K562 (cell line): Measurements from ENCODE around the gene GP1BB. TPM values are rescaled to one million over a fixed set of nuclear protein-coding genes. Genes with fewer than 3 reads are reported as not detected.

ENCODE experiments used
- ARHGAP35 ChIP-seq: fragments of 450-650 bp; IDR thresholded peaks from 2 replicates; pipeline ENCODE4 v1.6.1; 2018; ENCODE audit not compliant: partially characterized antibody
- CHD2 ChIP-seq: IDR thresholded peaks from 2 replicates; pipeline ENCODE4 v1.6.1; 2011; ENCODE audit warnings: low read depth, low read length
- ETV6 ChIP-seq, 3 experiments: fragments of 150-350 bp in 1 of 3; sonication (generic) in 1 of 3; formaldehyde crosslinking in 1 of 3; IDR thresholded peaks; 2 replicates each; pipeline versions ENCODE4 v1.6.1 to v1.8.0; 2014 to 2022; ENCODE audit warnings: borderline replicate concordance in 2 of 3, low read depth in 2 of 3, antibody characterized with exemption in 1 of 3, low read length in 1 of 3, mild to moderate bottlenecking in 1 of 3, missing genetic modification reagents in 1 of 3
- JUN ChIP-seq, 2 experiments: sonication (generic) in 1 of 2; formaldehyde crosslinking in 1 of 2; IDR thresholded peaks; 2 replicates each; pipeline versions ENCODE4 v1.6.1 to v1.8.0; 2012 to 2022; ENCODE audit warnings: borderline replicate concordance in 2 of 2, mild to moderate bottlenecking in 2 of 2, improper control_type of control experiment in 1 of 2, low read depth in 1 of 2, low read length in 1 of 2, missing genetic modification reagents in 1 of 2
- RAD21 ChIP-seq, 2 experiments: fragments of 250-450 bp in 1 of 2; fragments of 450-650 bp in 1 of 2; sonication (Bioruptor Pico) in 1 of 2; formaldehyde crosslinking in 1 of 2; IDR thresholded peaks in 1 of 2; conservative IDR thresholded peaks in 1 of 2; 2 replicates each; pipeline versions ENCODE4 v1.4.0 to v1.8.0; 2020 to 2022; ENCODE audit warnings: mild to moderate bottlenecking in 2 of 2, moderate library complexity in 1 of 2
- SMC3 ChIP-seq: conservative IDR thresholded peaks from 2 replicates; pipeline ENCODE4 v1.6.1; 2011; ENCODE audit warnings: low read depth, low read length, improper control_type of control experiment; ENCODE audit not compliant: insufficient read depth
- SUPT5H ChIP-seq: fragments of 450-650 bp; IDR thresholded peaks from 2 replicates; pipeline ENCODE4 v1.6.1; 2016
- ZFP30 ChIP-seq: fragments of 250-450 bp; sonication (Bioruptor Pico); IDR thresholded peaks from 2 replicates; pipeline ENCODE4 v1.8.0; 2022; ENCODE audit warnings: moderate library complexity, mild to moderate bottlenecking, inconsistent platforms, borderline replicate concordance
- ZNF717 ChIP-seq: fragments of 250-450 bp; sonication (Bioruptor Pico); IDR thresholded peaks from 2 replicates; pipeline ENCODE4 v1.5.0; 2021
- polyA plus RNA-seq, 8 experiments: library from polyadenylated mRNA; depleted of rRNA in 4 of 8; stranded (reverse) in 5 of 8; unstranded in 3 of 8; fragments of >200 nt; fragmentation: Nextera tagmentation in 2 of 8; fragmentation: Illumina TruSeq in 1 of 8; extraction: Ambion mirVana in 2 of 8; extraction: Trizol in 1 of 8; gene quantifications; 2 replicates each; pipeline versions ENCODE4 v1.2.1 to v1.2.3, GENCODE V29; 2011 to 2014; ENCODE audit warnings: inconsistent platforms in 1 of 8, missing spikeins in 1 of 8
- total RNA-seq, 7 experiments: library from RNA; depleted of rRNA in 6 of 7; stranded (reverse); fragments of >200 nt in 6 of 7; fragmentation: Illumina TruSeq in 2 of 7; extraction: Trizol in 2 of 7; gene quantifications; 2 replicates each; pipeline versions ENCODE4 v1.2.1 to v1.2.3, GENCODE V29; 2011 to 2021; ENCODE audit warnings: low replicate concordance in 1 of 7
- TF ChIP-seq, protein P1 (sequence below): fragments of 250-450 bp; sonication (Bioruptor Pico); IDR thresholded peaks from 2 replicates; pipeline ENCODE4 v1.4.0; 2020; ENCODE audit warnings: mild to moderate bottlenecking
- TF ChIP-seq, protein P2 (sequence below): sonication (generic); formaldehyde crosslinking; IDR thresholded peaks from 2 replicates; pipeline ENCODE4 v1.8.0; 2023; ENCODE audit warnings: mild to moderate bottlenecking, missing genetic modification reagents
- TF ChIP-seq, protein P3 (sequence below): fragments of 200-400 bp; formaldehyde crosslinking; IDR thresholded peaks from 2 replicates; pipeline ENCODE4 v1.6.1; 2017; ENCODE audit warnings: mild to moderate bottlenecking, low read depth, low read length, moderate library complexity
- TF ChIP-seq, protein P4 (sequence below), 2 experiments: fragments of 450-650 bp; IDR thresholded peaks; 2 replicates each; pipeline ENCODE4 v1.6.1; 2018; ENCODE audit warnings: mild to moderate bottlenecking in 2 of 2, low read depth in 1 of 2; ENCODE audit not compliant: partially characterized antibody in 2 of 2

GP1BB gene
- total and polyA plus RNA-seq, 9 of the 15 experiments (the other 6 are each of a cell fraction or from before 2014, with no cell fraction given) = 0.69 to 162 (median 2.8) TPM

DNA sequence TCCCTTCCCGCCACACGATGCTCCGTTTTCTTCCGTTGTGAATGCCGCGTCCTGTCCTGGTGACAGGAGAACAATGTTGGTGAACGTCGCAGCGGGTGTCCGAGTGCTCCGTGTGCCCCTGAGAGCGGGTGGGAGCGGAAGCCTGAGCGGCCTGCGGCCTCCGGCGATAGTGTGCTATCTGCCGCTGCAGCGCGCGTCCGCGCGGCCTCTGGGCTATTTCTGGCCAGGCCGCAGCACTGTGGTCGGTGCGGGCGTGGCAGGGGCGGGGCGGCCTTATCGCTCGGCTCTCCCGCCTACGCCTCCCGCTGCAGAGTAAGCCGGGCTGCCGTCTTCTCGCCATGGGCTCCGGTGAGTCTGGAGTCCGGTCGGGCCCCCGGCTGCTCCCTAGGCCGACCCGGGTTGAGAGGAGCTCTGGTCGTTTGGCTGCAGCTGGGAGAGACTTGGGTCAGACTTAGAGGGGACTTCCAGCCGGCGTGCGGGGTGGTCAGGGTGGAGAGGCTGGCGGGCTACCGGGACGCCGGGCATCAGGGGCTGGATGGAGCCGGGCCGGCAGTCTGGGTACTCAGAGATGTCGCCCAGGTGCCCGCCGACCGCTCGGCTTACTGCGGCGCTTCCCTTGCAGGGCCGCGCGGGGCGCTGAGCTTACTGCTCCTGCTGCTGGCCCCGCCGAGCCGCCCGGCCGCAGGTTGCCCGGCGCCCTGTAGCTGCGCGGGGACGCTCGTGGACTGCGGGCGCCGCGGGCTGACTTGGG lies at the start of gene GP1BB (continued):
- TF ChIP-seq, protein P1, sequence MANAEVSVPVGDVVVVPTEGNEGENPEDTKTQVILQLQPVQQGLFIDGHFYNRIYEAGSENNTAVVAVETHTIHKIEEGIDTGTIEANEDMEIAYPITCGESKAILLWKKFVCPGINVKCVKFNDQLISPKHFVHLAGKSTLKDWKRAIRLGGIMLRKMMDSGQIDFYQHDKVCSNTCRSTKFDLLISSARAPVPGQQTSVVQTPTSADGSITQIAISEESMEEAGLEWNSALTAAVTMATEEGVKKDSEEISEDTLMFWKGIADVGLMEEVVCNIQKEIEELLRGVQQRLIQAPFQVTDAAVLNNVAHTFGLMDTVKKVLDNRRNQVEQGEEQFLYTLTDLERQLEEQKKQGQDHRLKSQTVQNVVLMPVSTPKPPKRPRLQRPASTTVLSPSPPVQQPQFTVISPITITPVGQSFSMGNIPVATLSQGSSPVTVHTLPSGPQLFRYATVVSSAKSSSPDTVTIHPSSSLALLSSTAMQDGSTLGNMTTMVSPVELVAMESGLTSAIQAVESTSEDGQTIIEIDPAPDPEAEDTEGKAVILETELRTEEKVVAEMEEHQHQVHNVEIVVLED = no peak
- peak; percentile 99 for TF ChIP-seq SUPT5H
- no peak for TF ChIP-seq ZFP30 (CRISPR knock-in tag)
- peak in 1 of 2 experiments; percentile 81; a peak in 1 of 4 replicates for TF ChIP-seq ETV6 (IDR thresholded peaks at IDR 0.05; ENCODE audit: borderline replicate concordance in 1 of 2, low read depth in 2 of 2, low read length in 1 of 2)
- no peak for TF ChIP-seq ETV6 (CRISPR knock-in tag; IDR thresholded peaks at IDR 0.05; ENCODE audit: borderline replicate concordance)
- TF ChIP-seq, protein P2, sequence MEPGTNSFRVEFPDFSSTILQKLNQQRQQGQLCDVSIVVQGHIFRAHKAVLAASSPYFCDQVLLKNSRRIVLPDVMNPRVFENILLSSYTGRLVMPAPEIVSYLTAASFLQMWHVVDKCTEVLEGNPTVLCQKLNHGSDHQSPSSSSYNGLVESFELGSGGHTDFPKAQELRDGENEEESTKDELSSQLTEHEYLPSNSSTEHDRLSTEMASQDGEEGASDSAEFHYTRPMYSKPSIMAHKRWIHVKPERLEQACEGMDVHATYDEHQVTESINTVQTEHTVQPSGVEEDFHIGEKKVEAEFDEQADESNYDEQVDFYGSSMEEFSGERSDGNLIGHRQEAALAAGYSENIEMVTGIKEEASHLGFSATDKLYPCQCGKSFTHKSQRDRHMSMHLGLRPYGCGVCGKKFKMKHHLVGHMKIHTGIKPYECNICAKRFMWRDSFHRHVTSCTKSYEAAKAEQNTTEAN (CRISPR knock-in tag) = no peak
- peak in 1 of 2 experiments; percentile 39; a peak in 2 of 4 replicates for TF ChIP-seq RAD21 (CRISPR knock-in tag; conservative IDR thresholded peaks at IDR 0.05 in 1 of 2, IDR thresholded peaks at IDR 0.05 in 1 of 2)
- TF ChIP-seq ZNF717 = no peak
- peak; percentile 66 for TF ChIP-seq ARHGAP35
- TF ChIP-seq CHD2 = peak; percentile 66
- TF ChIP-seq, protein P3, sequence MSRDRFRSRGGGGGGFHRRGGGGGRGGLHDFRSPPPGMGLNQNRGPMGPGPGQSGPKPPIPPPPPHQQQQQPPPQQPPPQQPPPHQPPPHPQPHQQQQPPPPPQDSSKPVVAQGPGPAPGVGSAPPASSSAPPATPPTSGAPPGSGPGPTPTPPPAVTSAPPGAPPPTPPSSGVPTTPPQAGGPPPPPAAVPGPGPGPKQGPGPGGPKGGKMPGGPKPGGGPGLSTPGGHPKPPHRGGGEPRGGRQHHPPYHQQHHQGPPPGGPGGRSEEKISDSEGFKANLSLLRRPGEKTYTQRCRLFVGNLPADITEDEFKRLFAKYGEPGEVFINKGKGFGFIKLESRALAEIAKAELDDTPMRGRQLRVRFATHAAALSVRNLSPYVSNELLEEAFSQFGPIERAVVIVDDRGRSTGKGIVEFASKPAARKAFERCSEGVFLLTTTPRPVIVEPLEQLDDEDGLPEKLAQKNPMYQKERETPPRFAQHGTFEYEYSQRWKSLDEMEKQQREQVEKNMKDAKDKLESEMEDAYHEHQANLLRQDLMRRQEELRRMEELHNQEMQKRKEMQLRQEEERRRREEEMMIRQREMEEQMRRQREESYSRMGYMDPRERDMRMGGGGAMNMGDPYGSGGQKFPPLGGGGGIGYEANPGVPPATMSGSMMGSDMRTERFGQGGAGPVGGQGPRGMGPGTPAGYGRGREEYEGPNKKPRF = no peak
- TF ChIP-seq SMC3 = no peak; the same call in 1 of the 2 replicates
- TF ChIP-seq, protein P4, sequence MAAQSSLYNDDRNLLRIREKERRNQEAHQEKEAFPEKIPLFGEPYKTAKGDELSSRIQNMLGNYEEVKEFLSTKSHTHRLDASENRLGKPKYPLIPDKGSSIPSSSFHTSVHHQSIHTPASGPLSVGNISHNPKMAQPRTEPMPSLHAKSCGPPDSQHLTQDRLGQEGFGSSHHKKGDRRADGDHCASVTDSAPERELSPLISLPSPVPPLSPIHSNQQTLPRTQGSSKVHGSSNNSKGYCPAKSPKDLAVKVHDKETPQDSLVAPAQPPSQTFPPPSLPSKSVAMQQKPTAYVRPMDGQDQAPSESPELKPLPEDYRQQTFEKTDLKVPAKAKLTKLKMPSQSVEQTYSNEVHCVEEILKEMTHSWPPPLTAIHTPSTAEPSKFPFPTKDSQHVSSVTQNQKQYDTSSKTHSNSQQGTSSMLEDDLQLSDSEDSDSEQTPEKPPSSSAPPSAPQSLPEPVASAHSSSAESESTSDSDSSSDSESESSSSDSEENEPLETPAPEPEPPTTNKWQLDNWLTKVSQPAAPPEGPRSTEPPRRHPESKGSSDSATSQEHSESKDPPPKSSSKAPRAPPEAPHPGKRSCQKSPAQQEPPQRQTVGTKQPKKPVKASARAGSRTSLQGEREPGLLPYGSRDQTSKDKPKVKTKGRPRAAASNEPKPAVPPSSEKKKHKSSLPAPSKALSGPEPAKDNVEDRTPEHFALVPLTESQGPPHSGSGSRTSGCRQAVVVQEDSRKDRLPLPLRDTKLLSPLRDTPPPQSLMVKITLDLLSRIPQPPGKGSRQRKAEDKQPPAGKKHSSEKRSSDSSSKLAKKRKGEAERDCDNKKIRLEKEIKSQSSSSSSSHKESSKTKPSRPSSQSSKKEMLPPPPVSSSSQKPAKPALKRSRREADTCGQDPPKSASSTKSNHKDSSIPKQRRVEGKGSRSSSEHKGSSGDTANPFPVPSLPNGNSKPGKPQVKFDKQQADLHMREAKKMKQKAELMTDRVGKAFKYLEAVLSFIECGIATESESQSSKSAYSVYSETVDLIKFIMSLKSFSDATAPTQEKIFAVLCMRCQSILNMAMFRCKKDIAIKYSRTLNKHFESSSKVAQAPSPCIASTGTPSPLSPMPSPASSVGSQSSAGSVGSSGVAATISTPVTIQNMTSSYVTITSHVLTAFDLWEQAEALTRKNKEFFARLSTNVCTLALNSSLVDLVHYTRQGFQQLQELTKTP (IDR thresholded peaks at IDR 0.05; ENCODE audit: low read depth in 1 of 2, partially characterized antibody in 2 of 2) = peak in 1 of 2 experiments; percentile 89
- TF ChIP-seq JUN (IDR thresholded peaks at IDR 0.05; ENCODE audit: borderline replicate concordance, low read depth, low read length) = peak; percentile 95
- no peak for TF ChIP-seq JUN (CRISPR knock-in tag; IDR thresholded peaks at IDR 0.05; ENCODE audit: borderline replicate concordance)
